ENCODE data around the gene TP53TG3.
"Not testable (repeated sequence)": the region's sequence is repeated elsewhere in the genome, so short reads cannot be mapped to it uniquely, and the experiment has no call there.

DNA sequence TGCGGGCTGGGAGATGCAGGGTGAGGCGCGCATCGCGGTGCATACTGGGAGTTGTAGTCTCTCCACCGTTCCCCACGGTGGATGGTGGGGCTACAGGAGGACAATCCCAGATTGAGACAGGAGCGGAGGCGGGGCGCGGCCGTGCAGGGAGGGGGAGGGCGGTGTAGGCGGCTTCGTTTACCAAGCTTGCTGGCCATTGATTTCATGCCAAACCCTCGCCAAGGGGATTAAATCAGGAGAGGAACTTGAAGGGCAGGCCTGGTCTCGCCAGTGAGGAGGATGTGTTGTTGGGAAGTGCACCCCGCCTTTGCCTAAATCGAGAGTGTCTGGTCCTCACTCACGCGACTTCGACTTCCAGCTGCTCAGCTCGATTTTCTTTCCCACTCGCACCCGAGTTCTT, at the start of gene TP53TG3:
- TF ChIP-seq CBFB (CRISPR knock-in tag; IDR thresholded peaks at IDR 0.05; ENCODE audit: low read depth); NFE2L1 (CRISPR knock-in tag; IDR thresholded peaks at IDR 0.05); GABPB1 (CRISPR knock-in tag; IDR thresholded peaks at IDR 0.05): not testable (repeated sequence)
- TF ChIP-seq, protein P1, sequence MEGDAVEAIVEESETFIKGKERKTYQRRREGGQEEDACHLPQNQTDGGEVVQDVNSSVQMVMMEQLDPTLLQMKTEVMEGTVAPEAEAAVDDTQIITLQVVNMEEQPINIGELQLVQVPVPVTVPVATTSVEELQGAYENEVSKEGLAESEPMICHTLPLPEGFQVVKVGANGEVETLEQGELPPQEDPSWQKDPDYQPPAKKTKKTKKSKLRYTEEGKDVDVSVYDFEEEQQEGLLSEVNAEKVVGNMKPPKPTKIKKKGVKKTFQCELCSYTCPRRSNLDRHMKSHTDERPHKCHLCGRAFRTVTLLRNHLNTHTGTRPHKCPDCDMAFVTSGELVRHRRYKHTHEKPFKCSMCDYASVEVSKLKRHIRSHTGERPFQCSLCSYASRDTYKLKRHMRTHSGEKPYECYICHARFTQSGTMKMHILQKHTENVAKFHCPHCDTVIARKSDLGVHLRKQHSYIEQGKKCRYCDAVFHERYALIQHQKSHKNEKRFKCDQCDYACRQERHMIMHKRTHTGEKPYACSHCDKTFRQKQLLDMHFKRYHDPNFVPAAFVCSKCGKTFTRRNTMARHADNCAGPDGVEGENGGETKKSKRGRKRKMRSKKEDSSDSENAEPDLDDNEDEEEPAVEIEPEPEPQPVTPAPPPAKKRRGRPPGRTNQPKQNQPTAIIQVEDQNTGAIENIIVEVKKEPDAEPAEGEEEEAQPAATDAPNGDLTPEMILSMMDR (IDR thresholded peaks at IDR 0.05): not testable (repeated sequence)
